ENCODE results near the gene TDRD10.
"Not testable (repeated sequence)": the region's sequence is repeated elsewhere in the genome, so short reads cannot be mapped to it uniquely, and the experiment has no call there.

TDRD10 gene

DNA sequence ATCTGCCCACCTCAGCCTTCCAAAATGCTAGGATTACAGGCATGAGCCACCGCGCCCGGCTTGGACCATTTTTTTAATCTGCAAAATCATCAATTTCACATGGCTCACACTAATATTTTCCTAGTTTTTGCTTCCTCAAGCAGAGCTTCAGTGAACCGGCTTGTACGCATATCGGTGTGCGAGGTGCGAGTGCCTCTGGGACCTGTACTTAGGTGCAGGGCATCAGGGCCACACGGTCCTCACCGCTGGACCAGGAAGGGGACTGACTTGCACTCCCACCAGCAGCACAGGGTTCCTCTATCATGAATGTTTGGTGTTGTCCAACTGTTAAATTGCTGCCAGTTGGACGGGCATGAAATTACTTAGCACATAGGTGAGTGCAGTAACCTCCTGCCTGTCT, 15.6 kb downstream of the TDRD10 start:
- no peak for FAIRE-seq

DNA sequence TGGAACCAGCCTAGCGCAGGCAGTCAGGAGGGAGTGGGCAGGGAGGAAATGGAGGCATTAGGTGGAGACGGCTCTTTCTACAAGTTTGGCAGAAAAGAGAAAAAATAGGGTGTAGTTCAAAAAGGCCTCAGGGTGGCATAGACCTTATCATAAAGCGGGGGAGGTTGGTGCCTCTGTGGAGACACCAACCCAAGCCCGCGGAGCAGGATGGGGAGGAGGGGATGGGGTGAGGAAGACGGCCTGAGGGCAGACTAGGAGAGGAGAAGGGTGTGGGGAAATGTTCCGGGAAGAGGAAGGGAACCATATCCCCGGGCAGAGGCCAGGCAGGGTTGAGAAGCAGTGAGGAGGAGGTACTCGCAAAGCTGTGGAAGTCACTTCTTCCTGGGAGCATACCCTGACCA, 17.6 kb downstream of the TDRD10 start:
- FAIRE-seq: no peak

DNA sequence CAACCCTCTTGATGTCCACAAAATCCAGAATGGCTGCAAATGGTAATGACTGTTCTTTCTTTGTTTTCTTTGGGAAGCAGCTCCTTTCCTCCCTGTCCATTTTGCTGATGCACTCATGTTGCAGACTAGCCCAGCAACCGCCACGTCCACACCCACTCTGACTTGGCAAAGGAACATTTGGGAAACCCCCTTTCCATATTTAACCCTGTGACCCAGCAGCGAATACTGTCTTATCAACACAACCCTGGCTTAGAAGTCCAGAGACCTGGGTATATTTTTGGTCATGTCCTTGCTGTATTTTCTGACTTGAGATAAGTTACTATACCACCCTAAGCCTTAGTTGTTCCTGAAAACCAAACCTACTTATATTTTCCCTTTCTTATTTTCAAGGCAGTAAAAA, 18.3 kb downstream of the TDRD10 start:
- FAIRE-seq: no peak

DNA sequence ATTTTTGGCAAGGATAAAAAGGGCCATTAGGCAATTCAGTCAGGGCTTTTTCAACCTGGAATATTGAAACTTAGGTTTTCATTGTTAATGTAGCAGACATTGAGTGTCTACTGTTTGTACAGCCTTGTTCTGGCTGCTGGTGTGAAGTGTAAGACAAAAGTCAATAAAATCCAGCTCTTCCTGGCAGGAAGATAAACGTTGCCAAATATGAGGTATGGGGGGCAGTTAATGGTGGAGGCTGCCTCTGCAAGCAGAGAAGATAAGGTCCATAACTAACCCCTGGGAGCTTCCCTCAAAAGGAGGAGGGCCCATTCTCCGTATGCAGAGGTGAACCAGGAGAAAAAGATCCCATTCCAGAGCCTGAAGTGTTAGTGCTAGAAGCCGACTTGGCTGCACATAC, 19.7 kb downstream of the TDRD10 start:
- FAIRE-seq: no peak

DNA sequence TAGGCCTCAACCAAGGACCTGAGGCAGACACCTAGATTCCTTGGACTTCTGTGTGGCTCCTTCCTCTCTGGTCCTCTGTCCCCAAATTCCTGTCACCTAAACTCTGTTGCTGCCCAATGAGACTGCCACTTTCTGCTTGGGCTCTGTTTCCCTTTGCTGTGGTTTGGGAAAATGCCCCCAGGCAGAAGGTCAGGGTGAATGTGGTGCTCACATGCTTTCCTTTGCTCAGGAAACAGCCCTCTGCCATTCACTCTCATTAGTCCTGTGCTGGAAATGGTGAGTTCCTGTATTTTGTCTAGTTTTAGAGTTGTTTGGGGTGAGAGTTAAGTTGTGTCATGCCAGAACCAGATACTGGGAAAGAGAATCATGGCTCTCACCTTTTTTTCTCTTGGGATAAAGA, 22.9 kb downstream of the TDRD10 start:
- no peak for FAIRE-seq

DNA sequence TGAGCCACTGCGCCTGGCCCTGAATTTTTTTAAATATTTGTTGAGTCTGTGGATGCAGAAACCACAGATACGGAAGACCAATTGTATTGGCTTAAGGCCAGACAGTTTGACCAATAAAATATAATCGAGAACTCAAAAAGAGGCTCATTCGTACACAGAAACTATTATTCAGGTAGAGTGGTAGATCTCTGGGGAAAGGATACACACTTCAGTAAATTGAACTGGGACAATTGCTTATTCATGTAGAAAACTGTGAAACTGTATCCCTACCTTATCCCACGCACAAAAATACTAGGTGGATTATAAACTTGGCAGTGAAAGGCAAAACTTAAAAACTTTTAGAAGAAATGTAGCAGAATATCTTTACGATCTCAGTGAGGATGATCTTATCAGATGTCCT, 25.2 kb downstream of the TDRD10 start:
- no peak for FAIRE-seq

DNA sequence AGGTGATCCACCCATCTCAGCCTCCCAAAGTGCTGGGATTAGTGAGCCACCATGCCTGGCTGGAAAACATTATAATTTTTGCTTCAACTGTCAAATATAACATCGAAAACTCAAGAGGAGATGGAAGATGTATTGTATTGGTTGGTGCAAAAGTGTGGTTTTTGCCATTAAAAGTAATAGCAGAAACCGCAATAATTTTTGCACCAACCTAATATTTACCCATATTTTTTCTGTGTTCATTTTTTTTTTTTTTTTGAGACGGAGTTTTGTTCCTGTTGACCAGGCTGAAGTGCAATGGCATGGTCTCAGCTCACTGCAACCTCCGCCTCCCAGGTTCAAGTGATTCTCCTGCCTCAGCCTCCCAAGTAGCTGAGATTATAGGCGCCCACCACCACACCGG, 27.3 kb downstream of the TDRD10 start:
- FAIRE-seq: no peak

DNA sequence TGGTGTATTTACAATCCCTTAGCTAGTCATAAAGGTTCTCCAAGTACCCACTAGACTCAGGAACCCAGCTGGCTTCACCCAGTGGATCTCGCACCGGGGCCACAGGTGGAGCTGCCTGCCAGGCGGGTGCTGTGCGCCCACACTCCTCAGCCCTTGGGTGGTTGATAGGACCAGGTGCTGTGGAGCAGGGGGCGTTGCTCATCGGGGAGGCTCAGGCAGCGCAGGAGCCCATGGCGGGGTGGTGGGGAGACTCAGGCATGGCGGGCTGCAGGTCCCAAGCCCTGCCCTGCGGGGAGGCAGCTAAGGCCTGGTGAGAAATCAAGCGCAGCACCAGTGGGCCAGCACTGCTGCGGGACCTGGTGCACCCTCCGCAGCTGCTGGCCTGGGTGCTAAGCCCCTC, 29.9 kb downstream of the TDRD10 start:
- FAIRE-seq: not testable (repeated sequence)

DNA sequence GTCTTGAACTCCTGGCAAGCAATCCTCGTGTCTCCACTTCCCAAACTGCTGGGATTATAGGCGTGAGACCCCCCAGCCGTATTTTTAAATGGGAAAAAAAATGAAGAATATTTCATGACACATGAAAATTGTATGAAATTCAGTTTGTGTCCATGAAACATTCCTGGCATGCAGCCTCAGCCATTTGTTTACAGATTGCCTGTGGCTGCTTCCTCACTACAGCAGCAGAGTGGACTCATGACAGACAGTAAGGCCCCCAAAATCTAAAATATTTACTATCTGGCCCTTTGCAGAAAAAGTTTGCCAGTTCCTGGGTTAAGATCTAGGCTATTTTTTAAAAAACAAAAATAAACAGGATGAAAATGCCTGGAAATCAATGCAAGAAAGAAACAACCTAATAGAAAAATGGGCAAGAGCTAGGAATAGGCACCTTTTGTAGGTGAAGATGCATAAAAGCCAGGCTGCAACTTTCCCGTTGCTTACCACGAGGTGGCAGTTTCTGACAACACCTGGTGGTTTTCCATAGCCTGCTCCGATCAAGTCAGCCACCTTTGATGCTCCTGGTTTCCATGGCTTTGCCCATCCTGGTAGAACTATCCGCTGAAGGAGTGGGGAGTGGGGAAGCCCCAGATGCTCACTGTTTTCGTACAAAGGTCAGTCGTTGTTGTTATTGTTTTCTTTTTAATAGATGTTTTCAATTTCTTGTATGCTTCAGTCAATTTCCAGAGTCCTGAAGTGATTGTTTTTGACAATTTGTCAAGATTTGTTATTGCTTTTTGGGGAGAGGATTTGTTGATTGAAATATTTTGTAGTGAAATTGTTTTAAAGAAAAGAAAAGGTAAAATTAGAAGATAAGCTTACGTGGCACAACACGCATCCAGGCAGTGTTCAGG, 32.2 kb downstream of the TDRD10 start:
- FAIRE-seq: peak; percentile 36

DNA sequence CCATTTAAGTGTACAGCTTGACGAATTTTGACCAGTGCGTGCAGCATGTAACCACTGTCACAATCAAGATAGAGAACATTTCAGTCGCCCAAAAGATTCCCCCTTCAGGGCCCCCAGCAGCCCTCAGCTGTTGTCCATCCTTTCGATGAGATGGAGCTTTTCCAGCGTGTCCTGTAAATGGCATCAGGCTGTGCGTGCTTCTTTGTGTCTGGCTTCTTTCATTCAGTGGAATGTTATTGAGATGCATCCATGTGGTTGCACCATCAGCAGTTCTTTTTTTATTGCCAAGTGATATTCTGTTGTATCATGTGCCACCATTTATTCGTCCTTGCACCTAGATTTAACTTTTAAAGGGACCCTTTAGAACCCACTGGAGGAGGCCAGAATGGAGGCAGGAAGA, 34.6 kb downstream of the TDRD10 start:
- FAIRE-seq: no peak

DNA sequence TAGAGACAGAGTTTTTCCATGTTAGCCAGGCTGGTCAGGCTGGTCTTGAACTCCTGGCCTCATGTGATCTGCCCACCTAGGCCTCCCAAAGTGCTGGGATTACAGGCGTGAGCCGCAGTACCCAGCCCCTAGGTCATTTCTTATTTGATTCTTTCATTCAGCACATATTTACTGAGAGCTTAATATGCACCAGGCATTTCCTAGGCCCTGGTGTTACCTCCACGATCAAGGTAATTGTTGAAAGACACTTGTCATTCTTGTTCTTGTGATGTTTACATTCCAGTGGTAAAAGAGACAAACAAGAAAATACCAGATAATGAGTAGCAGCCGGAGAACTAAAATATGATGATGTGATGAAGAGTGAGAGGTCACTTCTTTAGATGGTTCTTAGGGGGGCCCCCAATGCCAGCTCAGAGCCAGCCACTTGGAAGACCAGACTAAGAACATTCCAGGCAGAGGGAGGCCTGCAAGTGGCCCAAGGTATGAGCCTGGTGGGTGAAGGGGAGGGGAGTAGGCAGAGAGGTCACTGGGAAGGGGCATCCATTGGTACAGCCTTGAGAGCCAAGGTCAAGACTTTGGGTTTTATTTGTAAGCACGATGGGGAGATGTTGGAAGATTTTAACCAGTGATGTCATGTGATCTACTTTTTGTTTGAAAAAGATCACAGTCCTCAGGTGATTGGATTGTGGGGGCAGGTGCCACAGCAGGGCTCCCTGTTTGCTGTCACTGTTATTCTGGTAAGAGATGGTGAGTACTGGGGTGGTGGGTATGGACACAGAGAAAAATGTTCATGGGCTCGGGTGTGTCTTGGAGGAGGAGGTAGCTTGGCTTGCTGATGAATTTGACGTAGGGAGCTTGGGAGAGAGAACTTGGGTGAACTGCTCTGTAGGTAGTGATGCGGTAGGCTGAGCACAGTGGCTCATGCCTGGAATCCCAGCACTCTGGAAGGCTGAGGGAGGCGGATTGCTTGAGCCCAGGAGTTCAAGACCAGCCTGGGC, 37.8 kb downstream of the TDRD10 start:
- FAIRE-seq: no peak

DNA sequence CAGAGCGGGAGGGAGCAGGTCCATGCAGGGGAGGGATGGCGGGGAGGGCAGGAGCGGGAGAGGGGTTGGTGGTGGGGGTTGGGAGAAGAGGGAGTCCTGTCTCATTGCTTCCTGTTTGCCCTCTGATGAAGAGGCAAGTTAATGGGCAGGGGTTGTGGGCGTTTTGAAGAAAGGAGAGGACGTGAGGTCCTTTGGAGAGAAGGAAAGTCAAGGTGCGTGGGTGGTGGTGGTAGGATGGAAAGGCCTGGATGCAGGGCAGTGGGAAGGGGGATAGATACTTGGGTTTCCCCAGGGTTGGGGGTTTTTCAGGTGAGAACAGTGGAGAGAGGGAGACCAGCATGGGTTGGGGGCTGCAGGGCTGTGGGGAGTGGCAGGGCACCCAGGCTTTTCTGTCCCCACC, 39.2 kb downstream of the TDRD10 start:
- FAIRE-seq: no peak

DNA sequence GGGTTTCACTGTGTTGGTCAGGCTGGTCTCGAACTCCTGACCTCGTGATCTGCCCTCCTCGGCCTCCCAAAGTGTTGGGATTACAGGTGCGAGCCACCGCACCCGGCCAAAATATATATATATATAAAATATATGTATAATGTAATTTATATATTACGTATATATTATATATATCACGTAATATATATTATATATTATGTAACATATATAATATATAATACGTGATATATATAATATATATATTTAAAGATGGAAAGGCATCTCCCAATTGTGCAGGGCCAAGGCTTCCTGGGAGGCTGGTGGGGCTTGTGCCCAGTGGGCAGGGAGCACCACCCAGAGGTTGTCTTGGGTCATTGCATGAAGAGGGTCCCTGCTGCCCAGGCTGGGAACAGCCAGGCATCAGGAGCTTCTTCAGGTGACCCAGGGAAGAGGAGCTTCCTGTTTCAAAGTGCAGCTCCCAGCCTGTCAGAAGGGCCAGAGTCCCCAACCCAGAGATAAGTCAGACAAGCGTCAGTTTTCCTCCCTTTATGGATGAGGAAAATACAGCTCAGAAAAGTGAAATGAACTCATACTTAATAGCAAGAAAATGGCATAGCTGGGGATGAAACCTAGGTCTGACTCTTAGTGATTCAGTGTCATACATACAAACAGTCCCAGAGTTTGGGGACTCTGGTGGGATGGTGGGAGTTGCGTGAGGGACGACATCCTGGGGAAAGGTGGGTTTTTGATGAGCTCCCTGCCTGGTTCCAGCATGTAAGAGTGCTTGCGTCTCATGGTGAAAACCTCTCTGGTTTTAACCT, 44.4 kb downstream of the TDRD10 start:
- FAIRE-seq: peak; percentile 97

DNA sequence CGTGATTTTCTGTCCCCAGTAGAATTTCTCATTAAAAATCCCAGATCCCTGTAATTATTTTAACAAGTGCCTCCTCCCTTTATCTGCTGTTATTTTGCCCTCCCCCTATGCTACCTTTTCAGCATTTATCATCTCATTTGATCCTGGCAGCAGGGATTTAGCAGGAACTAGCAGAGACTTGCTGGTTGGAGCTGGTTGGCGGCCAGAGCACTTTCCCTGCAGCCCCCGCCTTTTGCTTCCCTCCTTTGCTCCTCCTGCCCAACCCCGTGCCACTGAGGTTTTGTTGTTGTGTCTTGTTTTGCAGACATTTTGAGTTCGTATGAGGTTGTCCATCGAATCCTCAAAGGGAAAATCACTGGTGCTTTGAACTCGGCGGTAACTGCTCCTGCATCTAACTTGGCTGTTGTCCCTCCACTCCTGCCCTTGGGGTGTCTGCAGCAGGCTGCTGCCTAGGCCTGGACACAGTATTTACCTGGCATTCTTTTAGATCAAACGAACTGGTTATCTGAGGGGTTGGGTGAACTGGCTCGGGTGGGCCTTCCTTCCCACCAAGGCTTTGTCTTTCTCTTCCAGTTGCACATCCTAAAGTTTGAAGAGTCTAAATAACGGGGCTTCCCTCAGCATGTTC, 45.2 kb downstream of the TDRD10 start:
- no peak for FAIRE-seq

DNA sequence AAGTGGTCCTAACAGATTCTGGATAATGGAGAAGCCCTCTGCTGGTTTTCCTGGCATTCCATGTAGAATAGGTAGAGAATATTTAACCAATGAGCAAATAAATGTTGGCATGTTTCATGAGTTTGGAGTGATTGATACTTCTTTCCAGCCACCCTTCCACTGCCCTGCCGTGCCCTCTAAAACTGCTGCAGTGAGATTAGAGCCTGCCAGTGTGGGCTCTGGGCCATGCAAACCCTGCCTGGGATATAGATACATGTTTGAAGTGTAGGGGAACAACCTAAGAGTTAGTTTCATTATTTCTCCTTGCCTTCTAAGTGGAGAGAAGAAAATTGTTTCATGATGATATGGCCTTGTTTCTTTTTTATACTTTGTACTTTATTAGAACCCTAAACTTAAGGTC, 46.0 kb downstream of the TDRD10 start:
- no peak for FAIRE-seq

DNA sequence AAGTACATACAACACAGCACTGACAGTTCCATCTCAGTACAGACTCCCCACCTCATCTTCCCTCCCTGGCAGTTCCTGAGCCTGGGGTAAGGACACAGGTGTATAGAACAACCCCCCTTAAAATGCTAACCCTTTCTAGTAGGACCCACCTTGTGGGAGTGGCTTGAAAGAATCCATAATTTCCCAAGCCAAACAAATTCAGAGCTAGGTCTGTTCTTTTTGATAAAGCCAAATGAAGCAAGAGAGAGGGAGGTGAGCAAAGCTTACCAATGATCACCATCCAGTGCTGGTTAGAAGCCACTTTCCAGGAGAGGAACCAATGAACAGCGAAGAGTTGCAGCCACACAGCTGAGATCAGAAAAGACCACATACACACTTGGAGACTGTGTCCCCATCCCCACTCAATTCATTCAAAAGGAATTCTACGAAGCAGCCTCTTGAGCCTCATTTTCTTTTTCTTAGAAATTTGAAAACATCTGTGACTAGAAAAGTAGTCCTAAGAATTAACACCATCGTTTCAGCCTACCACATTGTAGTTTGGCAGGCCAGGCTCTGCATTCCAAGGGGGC, 47.3 kb downstream of the TDRD10 start:
- no peak for FAIRE-seq

DNA sequence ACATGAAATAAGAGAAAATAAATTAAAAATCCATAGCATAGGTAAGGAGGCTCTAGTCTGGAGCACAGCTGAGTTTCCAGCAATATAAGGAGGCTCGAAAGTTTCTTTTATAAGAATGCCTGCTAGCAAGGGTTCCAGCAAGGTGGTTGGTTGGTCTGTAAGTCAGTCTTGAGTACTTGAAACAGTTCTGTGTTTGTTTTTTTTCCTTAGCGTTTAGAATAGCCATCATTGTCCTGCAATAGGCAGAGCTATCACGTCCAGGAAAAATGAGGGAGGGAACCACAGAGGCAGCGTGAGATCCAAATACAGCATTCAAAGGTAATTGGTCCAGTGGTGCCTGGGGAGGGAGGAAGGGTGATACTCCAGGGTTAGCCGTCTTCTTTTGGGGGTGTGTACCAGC, 48.1 kb downstream of the TDRD10 start:
- FAIRE-seq: no peak

DNA sequence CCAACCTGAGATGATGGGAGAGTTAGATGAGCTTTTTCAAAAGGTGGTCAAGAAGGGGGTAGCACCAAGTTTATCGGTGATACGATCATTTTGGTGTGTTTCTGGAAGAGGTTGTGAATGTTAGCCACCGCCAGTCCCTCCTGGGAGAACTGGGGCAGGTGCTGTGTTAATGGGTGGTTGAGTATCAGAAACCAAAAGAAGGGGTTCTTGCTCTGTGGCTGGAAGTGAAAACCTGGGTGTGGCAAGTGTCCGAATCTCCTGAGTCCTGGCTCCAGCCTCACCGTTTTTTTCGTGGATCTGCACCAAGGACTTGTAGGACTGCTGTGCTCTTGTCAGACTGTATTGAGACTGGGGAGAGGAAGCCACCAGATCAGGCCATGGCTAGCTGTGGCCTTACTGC, 48.6 kb downstream of the TDRD10 start:
- no peak for FAIRE-seq

DNA sequence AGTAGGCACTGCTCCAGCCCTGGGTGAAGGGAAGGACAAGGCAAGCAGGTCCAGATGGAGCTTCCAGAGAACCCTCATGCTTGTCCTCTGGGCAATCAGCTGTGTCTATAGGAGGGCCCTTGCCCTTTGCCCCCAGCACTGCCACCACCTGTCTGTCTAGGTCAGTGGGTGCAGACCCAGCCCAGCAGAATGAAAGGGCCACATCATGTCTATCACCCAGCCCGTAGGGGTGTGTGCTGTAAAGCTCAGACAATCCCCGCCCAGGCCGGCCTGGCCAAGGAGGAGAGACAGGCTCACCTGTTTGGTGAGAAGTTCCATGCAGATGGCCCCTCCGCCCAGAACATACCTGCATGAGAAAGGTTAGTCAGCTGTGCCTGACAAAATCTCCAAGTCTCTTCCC, 49.5 kb downstream of the TDRD10 start:
- no peak for FAIRE-seq

DNA sequence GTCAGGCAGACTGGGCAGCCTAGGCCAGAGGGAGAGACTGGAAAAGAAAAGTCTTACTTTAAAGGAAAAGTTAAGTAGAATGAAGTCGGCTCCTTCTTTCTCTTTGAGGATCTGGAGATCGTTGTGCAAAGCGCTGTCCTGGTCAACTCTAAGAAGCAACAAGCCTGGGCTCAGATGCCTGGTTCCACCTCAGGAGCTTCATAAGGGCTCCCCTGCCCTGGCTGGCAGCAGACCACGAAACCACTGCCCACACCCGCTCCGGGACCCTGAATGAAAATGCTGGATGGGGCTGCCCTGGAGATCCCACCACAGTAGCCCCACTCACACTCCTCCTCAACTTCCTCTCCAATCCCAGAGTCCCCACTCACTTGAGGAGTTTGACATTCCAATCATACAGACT, 50.0 kb downstream of the TDRD10 start:
- no peak for FAIRE-seq

DNA sequence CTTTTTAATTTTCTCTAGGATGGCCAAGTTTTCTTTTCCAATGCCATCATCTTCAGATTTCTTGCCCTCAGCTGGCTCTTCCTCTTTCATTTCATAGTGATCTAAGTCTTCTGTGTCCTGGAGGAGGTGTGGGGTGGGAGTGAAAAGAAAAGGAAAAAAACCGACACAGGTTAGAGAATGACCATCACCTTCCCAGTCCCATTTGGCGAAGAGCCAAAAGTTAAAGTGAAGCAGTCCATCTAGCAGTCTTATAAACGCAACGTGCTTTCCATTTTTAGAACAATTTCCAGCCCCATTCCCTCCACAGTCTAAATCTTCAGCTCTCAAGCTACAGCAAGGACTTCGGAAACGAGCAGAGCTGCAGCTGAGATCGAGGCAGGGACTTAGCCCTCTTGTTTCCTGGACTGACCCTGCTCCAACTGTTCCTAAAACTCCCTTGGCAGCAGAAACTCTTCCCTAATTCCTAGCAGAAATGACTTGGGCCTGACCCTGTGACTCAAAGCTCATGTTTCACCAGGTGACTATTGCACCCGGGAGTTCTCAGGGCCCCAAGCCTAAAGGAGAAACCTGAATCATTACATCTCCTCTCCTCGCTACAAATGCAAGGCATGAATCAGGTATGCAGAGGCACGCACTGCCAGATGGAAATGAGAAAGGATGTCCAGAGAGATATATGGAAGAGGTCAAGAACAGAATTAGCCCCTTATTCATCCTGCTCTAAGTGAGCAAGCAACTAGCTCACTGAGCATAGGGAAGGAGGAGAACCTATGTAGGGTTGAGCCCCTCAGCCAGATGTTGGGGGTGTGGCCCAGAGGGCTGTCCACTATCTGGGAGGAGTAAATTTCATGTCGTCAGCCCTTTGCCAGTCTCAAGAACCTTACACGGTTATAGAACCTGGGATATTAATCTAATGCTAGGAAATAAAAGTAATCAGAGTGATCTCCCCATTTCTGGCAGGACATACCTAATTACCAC, 51.3 kb downstream of the TDRD10 start:
- no peak for FAIRE-seq

All from TTC549 (cell line).